HG02763 (cell line): ENCODE measurements around the gene GDAP1L1.
A peak's percentile ranks its signal among the peaks of the same experiment; 100 is the strongest.

Source experiments
- ATAC-seq: cut with Tn5 transposase; IDR thresholded peaks from one replicate; pipeline ENCODE4 v1.9.1; 2021; ENCODE audit warnings: mild to moderate bottlenecking, moderate library complexity; ENCODE audit not compliant: unreplicated experiment

The GDAP1L1 gene

DNA sequence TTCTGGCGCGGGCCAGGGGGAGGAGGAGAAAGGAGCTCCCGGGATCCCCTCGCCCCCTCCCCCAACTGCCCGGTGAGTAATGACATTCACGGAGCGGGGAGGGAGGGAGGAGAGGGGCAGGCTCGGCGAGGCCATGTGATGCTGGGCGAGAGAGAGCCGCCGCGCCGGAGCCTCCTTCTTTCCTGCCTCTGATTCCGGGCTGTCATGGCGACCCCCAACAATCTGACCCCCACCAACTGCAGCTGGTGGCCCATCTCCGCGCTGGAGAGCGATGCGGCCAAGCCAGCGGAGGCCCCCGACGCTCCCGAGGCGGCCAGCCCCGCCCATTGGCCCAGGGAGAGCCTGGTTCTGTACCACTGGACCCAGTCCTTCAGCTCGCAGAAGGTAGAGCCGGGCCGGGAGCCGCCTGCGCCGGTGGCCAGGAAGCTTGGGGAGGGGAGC lies at the start of gene GDAP1L1:
Gene GDAP1L1 (plus strand): TSS at position 178 of the 441 bp plus-strand sequence. CDS start 27 bp downstream, at position 205.
- no peak for ATAC-seq

DNA sequence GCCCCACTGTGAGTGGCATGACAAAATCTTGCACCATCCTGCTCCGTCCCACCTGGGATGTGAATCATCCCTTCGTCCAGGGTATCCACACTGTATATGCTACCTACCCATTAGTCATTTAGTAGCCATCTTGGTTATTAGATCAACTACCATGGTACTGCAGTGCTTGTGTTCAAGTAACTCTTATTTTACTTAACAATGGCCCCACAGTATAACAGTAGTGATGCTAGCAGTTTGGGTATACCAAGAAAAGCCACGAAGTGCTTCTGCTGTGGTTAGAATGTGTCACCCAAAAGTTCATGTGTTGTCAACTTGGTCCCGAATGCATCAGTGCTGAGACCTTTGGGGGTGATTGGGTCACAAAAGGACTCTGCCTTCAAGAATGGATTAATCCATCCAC lies 48.2 kb upstream of the GDAP1L1 start:
- ATAC-seq, result no peak

DNA sequence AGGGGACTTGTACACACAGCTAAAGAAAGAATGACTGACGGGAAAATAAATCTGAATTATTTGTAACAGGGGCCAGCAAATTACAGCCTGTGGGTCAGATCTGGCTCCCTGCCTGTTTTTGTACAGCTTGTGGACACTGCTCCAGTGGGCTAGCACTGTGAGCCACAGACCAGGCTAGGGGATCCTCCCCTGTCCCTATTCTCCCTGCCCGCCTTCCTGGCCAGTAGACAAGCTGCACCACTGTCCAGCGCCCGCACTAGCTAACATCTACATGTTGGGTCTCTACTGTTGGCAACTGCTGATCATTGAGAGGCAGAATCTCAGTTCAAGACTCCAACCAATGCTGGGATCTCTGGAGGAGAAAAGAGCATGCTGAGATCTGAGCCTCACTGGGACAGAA lies 47.2 kb upstream of the GDAP1L1 start:
- no peak for ATAC-seq

DNA sequence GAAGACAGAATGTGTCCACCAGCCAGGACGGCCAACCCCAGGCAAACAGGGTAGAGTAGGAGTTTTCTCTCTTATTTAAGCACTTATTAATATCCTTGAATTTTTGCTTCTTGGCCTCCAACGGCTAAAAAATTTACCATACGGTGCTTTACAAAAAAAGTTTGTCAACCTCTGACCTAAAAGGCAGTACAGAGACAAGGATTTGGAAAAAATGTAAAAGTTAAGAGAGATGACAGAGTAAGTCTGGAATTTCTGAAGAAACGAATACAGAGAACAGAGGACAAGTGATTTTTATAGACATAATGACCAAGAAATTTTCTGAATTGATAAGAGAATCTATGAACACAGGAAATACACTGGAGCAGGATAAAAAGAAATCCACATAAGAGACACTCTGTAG lies 46.7 kb upstream of the GDAP1L1 start:
- ATAC-seq, result no peak

DNA sequence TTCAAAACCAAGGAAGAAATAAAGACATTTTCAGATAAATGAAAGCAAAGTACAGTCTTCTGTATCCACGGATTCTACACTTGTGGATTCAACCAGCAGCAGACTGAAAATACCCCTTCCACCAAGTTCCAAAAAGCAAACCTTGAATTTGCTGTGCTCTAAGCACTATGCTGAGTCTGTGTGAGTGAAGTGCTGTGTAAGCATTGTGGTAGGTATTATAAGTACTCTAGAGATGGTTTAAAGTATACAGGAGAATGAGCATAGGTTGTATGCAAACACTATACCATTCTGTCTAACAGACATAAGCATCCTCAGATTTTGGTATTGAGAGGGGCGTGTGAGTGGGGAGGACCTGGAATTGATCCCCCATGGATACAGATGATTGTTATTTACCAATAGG lies 46.1 kb upstream of the GDAP1L1 start:
- no peak for ATAC-seq

DNA sequence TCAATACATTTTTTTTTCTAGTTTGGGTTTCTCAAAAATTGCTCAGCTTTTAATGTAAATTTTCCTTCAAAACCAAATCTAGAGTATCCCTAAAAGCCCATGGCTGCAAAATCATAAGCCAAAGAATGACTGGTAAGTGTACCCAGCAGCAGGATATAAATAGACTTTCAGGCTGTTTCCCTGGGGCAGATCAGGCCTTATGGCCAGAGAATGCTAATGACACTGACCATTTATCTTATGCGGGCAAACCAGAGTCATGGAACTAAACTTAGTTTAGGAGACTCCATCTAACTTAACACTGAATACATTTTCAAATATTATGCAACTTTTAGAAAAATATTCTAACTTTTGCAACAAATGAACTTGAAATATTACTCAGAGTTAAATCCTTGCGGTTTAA lies 43.9 kb upstream of the GDAP1L1 start:
- ATAC-seq, result no peak

DNA sequence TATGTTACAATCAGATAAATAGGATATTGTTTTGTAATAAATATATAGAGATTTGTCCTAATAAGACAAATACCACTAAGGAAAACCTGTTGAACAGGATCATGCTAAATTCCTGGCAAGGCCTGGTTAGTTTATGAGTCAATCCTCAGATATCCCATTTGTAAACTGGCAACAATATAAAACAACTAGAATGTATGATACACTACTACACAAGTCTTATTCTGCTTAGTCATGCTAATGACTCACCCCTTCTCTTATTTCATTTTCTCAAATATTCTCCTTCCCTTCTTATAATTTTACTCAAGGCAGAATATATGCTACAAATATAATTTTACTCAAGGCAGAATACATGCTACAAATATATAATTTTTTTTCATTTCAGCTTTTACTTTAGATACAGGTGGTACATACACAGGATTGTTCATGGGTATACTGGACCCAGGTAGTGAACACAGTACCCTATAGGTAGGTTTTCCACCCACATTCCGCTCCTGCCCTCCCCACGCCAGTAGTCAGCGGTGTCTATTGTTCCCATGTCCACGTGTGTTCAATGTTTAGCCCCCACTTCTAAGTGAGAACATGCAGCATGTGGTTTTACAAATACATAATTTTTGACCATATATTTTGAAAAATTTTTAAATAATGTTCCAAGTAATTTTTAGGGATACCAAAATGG lies 42.8 kb upstream of the GDAP1L1 start:
- no peak for ATAC-seq

DNA sequence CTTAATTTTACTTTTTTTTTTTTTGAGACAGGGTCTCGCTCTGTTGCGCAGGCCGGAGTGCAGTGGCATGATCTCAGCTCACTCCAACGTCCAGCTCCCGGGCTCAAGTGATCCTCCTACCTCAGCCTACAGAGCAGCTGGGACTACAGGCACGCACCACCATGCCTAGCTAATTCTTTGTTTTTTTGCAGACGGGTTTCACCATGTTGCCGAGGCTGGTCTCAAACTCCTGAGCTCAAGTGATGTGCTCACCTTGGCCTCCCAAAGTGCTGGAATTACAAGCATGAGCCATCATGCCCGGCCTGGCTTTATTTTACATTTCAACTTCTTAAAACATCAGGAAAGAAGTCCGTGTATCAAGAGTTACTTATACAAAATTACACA lies 42.3 kb upstream of the GDAP1L1 start:
- no peak for ATAC-seq

DNA sequence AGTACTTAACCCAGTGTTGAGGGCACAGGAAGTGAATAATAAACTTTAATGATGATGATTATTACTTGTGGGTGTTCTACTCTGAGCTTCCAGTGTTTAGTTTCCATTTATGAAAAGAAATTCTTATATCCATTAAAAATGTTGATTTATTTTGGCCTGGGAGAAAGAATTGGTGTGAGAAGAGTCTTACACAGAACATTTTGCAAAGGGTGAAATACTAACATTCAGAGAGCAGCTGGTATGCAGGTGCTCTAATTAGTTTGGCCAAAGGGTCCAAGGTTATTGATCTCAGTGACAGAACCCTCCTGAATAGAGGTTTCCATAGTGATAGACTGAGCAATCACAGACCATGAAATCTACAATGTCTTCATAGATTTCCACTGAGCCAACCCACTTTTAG lies 41.0 kb upstream of the GDAP1L1 start:
- no peak for ATAC-seq

DNA sequence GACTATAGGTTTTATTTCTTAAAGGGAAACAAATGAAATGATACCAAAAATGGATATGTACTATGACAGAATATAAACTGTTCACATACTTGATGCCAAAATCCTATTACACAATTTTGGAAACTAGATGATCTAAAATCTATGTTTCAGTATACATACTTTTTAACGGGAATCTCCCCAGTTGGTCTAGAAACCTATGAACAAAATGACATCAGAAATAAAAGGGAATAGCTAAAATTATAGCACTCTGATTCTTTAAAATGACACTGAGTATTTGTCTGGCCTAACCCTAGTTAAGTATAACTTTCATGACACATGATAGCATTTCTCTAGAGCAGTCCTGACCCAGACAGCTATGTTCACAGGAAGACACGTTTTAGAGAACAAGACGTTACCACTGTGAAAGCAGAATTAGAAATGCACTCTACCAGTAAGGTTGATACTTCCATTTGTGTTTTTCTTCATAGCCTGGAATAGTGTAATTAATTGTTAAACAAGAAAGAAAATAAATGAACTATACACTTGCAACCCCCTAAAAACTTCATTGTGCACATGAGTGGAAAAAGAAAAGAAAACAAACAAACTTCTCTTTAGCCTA lies 39.9 kb upstream of the GDAP1L1 start:
- ATAC-seq, result no peak

DNA sequence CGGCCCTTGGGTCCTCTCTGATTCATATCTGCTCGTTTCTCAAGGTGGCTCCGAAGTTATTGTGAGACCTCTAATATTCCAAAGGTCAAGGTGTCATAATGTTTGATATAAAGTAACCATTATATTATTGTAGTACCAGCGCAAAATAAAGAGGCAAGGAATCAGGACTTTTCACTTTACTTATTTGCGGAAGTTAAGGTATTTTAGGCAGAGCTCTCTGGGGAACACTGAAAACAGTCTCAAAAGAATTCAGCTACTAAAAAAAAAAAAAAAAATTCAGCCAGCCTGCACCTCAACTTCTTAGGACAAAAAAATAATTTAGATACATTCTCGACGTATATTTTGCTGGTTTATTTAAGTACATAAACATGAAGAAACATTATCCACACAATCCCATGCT lies 38.9 kb upstream of the GDAP1L1 start:
- ATAC-seq, result no peak

DNA sequence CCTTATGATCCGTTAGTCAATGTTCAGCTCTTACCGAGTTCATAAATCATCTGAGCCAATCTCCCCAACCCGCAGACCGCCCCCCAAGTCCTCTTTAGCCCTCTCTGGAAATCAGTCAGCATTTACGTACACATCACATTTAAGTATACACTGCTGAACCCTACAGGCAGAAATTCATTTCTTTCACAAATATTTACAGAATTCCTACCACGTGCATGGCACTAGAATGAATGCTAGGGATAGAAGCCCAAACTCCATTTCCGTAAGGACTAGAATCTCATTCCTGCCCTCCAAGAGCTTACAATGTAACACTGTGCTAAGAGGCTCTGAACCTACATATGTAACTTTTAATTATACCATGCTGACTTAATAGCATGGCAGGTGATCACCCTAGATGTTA lies 38.3 kb upstream of the GDAP1L1 start:
- no peak for ATAC-seq

DNA sequence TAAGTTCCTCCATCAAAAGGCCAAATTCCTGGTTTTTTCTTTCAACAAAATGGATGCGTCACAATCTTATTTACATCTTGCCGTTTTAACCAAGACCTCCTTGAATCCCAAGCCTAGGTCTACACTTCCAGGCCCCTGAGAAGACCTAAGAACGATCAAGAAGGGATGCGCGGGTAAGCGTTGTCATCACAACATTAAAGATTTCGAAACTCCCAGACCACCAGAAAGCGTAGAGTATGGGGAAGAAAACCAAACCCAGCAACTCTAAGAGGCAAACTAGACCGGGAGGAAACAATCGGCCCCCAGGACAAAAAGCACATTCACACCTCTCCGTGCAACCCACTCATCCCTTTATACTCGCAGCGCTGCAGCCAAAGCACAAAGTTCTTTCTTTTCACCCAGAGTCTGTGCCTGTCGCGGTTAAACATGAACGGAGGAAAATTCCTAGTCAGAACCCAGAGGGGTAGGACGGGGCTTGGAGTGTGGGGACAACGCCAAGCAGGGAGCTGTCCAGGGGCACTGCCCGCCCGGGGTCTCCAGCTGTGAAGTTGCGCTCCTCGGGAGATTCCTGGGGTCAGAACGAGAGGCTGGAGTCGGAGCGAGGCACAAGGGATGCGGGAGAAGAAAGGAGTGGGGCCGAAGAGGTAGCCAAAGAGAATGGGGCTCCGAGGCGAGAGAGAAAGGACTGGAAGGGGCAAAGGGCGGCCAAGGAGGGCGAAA lies 37.3 kb upstream of the GDAP1L1 start:
- no peak for ATAC-seq

DNA sequence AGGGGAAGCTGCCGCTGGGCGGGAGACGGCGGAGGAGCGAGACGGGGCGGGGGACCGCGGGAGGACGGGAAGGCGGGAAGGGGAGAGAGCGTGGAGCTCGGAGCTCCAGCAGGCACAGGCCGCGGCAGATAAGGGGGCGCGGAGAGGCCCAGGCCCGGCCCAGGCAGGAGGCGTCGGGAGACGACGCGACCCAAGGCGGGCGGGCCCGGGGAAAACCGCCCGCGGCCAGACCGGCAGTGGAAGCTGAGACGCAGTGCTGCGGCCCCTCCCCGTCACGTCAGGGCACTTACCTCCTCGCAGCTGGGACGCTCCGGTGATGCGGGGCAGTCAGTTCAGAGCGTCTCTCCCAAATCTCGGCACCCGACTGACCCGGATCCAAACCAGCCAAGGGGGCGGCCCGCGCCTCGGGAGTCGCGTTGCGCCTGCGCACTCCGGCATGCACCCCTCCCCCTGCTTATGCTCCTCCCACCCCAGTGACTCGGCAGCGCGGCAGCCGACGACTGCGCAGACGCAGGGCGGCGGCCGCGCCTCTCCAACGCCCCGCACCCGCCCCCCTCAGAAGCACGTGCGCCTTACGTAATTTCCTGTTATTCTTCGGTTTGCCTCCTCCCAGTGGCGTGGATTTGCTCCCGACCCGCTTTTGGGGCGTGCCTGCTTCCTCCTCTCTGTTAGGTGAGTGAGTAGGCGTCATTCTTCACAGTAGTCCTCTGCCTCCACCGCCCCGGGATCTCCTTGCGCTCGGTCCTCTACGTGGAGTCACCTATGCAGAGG lies 36.5 kb upstream of the GDAP1L1 start, which contains the start of gene OSER1:
Gene OSER1 (minus strand): TSS at position 366 of the 771 bp plus-strand sequence. CDS start 3,814 bp downstream, outside the sequence.
- ATAC-seq, result peak; percentile 85

DNA sequence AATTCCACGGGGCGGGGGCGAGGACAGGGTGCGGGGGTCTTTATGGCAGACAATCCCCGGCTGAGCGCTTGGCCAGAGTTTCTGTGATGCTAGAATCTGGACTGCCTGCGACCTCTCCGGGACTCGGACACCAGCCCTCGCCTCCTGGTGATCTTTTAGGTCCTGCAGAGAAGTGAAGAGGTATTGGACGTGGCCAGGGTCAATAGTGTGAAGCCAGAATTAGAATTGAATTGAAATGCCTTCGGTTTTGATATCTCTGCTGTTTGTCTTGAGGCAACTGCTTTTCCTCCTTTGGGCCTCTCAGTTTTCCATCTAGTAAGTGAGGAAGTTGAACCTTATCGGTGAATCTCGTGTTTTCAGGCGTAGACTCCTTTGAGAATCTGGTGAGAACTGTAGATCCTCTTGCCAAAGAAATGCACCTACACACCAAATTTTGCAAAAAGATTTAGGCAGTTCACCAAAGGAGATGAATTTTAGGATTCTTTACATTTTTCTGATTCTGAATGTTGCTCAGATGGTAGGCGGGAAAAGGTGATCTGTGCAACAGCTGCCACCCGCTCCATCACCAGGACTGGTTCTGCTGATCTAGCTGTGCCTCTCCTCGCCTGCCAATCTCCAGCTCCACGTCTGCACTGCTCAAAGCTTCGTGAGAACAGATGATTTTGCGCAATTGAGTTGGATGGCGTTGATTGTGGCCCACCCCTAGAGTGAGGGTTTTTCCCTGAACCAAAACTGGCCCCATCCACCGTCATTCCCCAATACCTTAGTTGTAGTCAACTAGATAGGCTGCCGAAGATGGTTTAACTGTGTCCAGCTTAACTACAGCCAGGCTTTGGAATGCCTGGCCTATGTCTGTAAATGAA lies 35.7 kb upstream of the GDAP1L1 start:
- no peak for ATAC-seq

DNA sequence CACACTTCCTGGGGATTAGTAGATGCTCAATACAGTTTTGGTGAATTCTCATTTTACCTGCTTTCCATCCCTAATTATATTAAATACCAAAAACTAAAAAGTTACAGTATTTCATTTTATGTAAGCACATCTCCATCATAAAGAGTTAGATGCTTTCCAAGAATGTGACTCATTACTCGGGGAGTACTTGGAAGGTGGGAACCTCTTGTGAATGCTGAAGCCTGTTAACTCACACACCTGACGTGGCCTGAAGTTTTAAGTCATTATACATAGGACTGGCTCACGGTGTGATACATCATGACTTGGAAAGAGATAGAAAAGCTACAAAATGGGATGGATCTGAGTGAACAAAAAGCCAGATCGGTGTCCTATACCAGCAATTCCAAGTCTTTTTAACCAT lies 34.3 kb upstream of the GDAP1L1 start:
- no peak for ATAC-seq

DNA sequence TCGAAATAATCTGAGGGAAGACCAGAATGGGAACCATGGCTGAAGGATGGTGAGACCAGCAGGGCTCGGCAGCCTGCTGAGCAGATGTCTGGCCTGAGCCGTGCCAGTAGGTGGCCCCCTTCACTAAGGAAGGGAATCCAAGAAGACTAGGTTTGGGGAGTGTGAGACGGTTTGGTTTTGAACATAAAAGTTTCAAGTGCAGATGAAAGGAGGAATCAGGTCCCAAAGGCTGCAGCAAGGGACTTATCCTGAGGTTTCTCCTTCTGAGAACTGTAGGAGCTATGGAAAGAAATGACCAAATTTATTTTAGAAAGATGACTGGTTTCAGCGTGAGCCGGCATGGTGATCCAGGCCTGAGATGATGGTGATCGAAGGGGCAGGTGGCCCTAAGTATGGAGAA lies 32.0 kb upstream of the GDAP1L1 start:
- ATAC-seq, result no peak

DNA sequence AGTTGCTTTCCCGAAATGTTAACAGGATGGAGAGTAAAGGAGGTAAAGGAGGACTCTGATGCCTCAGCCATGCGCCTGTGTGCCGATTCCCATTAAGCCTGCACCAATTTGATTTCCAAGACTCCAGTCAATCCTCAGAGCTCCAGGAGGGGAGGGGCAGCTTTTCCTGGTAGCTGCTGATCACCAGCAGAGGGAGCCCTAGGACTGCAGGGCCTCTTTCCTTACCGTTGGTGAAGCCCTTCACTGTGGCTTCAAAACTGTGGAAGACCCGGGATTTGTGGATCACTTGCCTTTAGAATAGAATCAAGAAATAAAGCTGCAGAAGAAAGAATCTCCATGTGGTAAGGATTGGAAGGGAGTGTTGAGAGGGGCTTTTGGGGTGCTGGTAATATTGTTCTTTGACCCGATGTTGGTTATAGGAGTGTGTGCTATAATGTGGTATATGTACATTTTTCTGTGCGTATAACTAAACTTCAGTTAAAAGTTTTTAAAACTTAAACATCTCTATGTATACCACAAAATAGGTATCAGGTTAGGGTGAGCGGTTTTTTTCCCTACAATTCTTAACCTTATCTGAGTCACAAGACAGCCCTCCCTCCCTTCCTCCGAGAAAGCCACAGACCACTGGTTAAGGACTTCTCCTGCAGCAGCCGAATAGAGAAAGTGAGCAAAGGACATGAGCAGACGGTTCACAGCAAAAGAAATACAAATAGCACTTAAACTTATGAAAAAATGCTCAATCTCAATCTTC lies 29.6 kb upstream of the GDAP1L1 start:
- no peak for ATAC-seq

DNA sequence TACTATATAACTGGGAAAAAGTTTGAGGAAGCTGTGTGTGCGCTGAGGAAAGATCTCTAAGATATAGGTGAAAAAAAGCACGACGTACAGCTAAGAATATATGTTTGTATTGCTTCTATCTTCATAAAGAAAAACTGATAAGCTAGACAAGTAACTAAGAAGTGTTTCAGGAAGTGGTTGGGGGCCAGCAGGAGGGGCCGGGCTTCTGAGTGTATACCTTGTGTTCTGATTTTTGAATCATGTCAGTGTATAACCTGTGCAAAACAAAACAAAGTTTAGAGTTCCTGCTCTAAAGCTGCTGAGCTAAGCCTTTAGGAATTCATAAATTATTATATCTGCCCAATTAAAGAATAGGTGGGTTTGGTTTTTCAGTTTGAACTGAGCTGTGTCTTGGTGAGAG lies 28.7 kb upstream of the GDAP1L1 start:
- no peak for ATAC-seq
